Renal pelvis (tissue), 4 donors: Measurements from ENCODE around the gene GPR37L1. TPM values are rescaled to one million over a fixed set of nuclear protein-coding genes. Genes with fewer than 3 reads are reported as not detected.
"Not testable (repeated sequence)": the region's sequence is repeated elsewhere in the genome, so short reads cannot be mapped to it uniquely, and the experiment has no call there.

Source experiments
- DNase-seq: peaks from one replicate; pipeline ENCODE4 v3.0.0-alpha.2; 2013
- polyA plus RNA-seq, 3 donors: library from polyadenylated mRNA; unstranded; fragments of 120-200 nt; gene quantifications; one replicate each; pipeline ENCODE4 v1.2.1, GENCODE V29; 2013; ENCODE audit not compliant: insufficient read length in 3 of 3

GPR37L1 gene
- polyA plus RNA-seq, 3 donors: 0.09 to 0.13 (median 0.09) TPM

DNA sequence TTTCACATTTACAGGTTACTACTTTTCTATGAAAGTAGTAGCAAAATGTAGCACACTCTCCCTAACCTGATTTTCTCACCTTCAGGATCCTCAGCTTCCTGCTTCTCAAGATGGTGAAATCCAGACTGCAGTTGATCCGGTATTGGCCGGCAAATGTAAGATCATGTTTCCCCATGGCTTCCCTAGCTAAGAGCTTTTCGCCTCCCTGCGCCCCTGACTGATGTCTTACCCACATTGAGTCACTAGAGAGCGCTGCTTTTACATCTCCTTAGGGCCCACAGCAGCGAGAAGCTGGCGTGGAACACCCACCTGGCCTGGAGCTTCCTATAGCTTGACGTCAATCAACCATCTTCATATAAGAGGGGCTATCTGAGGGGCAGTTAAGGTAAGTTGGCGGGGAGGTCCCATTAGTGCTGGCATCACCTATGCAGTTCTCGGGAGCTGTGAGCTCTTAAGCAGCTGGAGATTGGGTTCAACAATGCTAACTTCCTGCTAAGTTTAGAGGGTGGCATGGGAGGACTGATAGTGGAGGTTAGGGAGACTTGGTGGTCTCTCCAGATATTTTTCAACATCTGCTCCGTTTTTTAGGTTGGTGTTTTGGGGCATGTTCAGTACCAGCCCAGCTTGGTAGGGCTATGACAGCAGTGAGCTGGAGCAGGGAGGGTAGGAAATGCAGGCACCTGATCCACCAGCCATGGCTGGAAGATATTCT, 32.2 kb downstream of the GPR37L1 start:
- peak; percentile 82 for DNase-seq

- DNase-seq: no peak
These were observed 32.8 kb downstream of the GPR37L1 start for GRCh38 chr1:202155478-202156021.

GRCh38 chr1:202156590-202156989, 33.9 kb downstream of the GPR37L1 start:
- DNase-seq: no peak

DNA sequence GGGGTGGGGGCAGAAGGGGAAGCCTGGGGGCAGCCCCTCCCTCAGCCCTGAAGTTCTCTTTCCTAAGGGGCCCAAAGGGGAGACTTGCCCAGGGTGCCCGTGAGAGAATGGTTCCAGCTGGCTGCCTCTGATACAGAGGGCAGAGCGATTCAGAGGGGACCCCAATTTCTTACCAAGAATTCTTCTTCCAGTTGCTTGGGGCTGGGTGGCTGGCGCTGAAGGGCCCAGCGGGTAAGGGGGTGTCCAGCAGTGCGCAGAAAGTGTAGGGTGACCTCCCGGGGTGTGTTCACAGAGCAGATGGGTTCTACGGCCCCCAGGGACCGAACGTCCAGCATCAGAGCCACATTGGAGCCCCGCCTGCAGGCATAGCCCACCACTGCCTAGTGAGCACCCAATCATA, 35.2 kb downstream of the GPR37L1 start:
- DNase-seq: no peak

- DNase-seq: no peak
These were observed 36.3 kb downstream of the GPR37L1 start for GRCh38 chr1:202158810-202159533.

- DNase-seq: no peak
These were observed 37.0 kb downstream of the GPR37L1 start for GRCh38 chr1:202159534-202160371.

- no peak for DNase-seq
These were observed 37.7 kb downstream of the GPR37L1 start, which contains the start of gene PTPN7 for GRCh38 chr1:202160377-202160940. Gene PTPN7 (minus strand): TSS chr1:202160602. CDS start chr1:202159402, 1,200 bp downstream.

DNA sequence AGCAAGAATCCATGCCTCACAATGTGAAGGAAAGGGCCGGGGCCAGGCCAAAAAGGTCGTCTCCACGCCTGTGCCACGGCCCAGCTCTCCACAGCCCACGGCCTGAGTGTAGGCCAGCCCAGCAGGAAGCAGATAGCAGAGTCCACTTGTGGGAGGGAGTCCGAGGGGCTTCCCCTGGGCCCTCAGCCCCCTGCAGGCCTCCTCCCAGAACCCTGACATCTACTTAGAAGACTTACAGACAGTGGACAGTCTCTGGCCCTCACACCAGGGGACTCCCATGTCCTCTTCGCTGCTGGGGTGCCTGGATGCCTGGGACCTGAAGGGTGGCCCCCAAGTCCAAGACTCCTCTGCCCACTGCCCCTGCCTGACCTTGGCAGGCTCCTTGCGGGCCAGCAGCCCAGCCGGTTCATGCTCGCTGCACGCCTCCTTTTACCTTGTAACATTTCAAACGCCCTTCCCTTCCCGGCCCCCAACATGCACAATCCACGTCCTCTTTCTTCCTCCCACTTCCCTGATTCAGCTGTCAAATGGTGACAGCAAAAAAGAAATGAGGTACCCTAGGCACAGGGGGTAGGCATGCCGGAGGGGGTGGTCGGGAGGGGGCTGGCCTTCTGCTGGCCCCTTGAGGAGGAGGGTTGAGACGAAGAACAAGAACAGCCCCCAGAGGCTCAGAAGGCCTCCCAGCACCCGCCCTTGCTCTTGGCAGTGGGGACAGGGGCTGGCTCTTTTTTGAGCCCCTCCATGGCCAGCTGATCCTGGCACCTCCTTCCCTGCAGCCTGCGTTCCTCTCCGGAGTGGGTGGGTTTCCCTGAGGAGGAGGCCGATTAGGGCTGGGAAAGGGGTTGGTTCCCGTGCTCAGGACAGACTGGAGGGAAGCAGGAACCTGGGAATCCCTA, 38.7 kb downstream of the GPR37L1 start:
- DNase-seq: no peak

DNA sequence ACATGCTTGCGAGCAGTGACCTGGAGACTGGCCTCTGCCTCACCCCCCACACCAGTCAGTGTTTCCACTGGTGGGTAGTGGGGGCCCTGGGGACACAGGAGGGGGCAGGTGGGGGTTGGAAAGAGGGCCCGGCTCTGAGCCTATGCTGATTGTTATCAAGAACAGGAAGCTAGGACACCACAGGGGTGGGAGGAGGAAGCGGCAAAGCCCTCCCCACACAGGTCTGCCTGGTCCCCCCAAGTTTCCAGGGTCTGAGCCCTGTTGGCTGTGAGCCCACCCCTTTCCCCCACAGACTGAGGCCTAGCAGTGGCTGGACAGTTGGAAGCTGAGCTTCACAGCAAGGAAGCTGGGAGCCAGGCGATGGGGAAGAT, 39.3 kb downstream of the GPR37L1 start:
- no peak for DNase-seq

GRCh38 chr1:202162418-202163280, 39.9 kb downstream of the GPR37L1 start:
- DNase-seq: no peak

GRCh38 chr1:202163281-202164270, 40.9 kb downstream of the GPR37L1 start:
- no peak for DNase-seq

- no peak for DNase-seq
These were observed 41.7 kb downstream of the GPR37L1 start for GRCh38 chr1:202164271-202165037.

GRCh38 chr1:202165267-202165941, 42.7 kb downstream of the GPR37L1 start:
- no peak for DNase-seq

GRCh38 chr1:202165942-202166843, 43.5 kb downstream of the GPR37L1 start:
- no peak for DNase-seq

- DNase-seq: not testable (repeated sequence)
These were observed 44.3 kb downstream of the GPR37L1 start for GRCh38 chr1:202167054-202167453.
